HG03045 (cell line): ENCODE measurements around the gene THSD8.

ENCODE experiments used
- ATAC-seq: cut with Tn5 transposase; IDR thresholded peaks from one replicate; pipeline ENCODE4 v1.9.1; 2021; ENCODE audit warnings: mild to moderate bottlenecking, moderate library complexity; ENCODE audit not compliant: unreplicated experiment

THSD8 gene

GRCh38 chr19:12779162-12779993 lies 22.5 kb upstream of the THSD8 start:
- ATAC-seq: no peak

DNA sequence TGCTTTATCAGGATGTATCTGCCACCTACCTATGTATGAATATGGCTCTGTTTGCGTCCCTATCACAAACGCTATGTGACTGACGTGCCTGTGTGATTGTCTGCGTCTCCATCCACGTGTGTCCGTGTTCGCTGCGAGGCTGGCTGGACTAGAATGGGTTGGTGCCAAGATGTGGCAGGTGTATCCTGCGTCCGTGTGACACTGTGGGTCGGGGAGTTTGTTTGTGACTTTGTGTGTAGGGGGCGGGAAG lies 19.8 kb upstream of the THSD8 start:
- no peak for ATAC-seq

GRCh38 chr19:12782424-12783290 lies 19.2 kb upstream of the THSD8 start:
- ATAC-seq: peak; percentile 37

- no peak for ATAC-seq
Measured at GRCh38 chr19:12783291-12783848, 18.5 kb upstream of the THSD8 start.

GRCh38 chr19:12783849-12784393 lies 17.9 kb upstream of the THSD8 start:
- no peak for ATAC-seq

GRCh38 chr19:12784394-12784870 lies 17.4 kb upstream of the THSD8 start:
- ATAC-seq: no peak

- no peak for ATAC-seq
Measured at GRCh38 chr19:12784871-12785430, 16.9 kb upstream of the THSD8 start.

GRCh38 chr19:12785431-12786031 lies 16.3 kb upstream of the THSD8 start:
- ATAC-seq: no peak

- ATAC-seq: no peak
Measured at GRCh38 chr19:12786141-12786870, 15.6 kb upstream of the THSD8 start.

DNA sequence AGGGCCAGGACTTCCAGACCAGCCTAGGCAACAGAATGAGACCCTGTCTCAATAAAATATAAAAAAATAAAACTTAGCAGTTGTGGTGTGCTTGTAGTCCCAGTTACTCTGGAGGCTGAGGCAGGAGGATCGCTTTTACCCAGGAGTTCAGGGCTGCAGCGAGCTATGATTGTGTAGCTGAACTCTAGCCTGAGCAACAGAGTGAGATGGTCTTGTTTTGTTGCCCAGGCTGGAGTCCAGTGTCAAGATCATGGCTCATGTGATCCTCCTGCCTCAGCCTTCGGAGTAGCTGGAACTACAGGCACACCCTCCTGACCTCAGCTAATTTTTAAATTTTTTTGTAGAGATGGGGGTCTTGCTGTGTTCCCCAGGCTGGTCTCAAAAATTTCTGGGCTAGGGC lies 14.9 kb upstream of the THSD8 start:
- no peak for ATAC-seq

DNA sequence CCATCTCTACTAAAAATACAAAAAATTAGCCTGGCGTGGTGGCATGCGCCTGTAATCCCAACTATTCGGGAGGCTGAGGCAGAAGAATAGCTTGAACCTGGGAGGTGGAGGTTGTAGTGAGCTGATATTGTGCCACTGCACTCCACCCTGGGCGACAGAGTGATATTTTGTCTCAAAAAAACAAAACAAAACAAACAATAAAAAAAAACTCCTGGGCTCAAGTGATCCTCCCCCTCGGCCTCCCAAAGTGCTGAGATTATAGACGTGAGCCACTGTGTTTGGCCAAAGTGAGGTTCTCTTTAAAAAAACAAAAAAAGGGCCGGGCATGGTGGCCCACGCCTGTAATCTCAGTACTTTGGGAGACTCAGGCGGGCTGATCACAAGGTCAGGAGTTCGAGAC lies 14.4 kb upstream of the THSD8 start:
- no peak for ATAC-seq

GRCh38 chr19:12788042-12788681 lies 13.7 kb upstream of the THSD8 start:
- no peak for ATAC-seq

- no peak for ATAC-seq
Measured at GRCh38 chr19:12788682-12789097, 13.2 kb upstream of the THSD8 start.

GRCh38 chr19:12789098-12789903 lies 12.6 kb upstream of the THSD8 start:
- no peak for ATAC-seq

DNA sequence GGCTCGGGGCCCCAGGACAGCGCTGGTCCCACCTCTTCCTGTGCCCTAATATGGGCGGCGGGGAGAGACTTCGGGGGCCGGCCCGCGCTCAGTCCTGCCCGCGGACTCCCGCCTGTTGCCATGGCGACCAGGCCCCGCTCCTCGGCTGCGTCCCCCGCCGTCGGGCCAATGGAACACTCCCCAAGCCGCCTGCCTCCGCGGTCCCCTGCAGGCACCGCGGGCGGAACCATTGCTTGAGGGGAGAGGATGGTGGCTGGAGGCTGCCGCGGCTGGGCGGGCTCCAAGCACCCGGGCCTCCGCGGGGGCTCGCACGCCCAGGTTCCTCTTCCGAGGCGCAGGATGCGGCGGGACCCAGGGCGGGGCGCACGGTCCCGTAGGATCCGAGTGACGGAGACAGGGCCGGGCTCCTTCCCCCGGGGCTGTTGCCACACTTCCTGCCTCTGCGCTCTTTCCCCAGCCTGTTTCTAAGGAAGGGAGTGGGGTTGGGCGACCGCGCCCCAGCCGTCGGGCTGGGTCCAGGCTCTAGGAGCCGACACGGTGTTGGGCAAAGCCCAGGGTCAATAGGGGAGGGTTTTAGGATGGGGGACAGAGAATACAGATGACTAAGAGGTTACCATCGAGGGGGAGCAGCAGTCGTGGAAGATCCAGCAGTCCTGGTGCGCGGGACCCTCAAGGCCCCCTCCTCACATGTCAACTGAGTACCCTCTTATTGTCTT lies 11.8 kb upstream of the THSD8 start:
- peak; percentile 36 for ATAC-seq

DNA sequence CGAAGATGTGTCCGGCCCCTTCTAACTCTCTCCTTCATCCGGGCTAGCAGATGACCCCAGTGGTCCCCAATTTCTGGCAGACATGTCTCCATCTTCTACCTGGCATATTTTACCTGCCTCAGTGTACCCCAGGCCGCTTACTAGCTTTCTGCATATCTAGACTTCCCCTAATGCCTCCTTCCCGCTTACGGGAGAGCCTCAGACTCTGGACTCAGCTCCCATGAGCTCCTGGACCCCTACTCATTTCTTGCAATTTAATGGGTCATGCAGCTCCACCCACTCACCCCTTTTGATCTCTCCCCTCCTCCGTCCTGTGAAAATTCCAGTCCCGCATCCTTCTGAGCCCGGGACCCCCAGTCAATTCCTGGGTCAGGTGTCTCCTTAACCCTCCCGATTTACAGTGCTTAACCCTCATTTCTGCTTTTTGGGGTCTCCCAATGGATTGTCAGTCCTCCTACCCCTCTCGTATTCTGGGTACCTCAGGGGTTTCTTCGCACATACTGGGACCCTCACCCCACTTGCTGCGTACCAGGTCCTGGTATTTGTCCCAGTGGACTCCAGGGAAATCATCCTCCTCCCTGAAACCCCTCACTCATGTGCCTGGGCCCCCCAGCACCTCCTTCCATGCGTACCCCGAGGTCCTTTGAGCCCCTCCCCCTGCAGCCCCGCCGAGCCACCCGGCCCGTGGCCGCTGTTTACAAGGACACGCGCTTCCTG lies 11.1 kb upstream of the THSD8 start:
- ATAC-seq: no peak

- ATAC-seq: peak; percentile 25
Measured at GRCh38 chr19:12791345-12792050, 10.4 kb upstream of the THSD8 start, which contains the start of gene JUNB. Gene JUNB (plus strand): TSS chr19:12791486. CDS start chr19:12791772, 286 bp downstream.
